Measurements from ENCODE around the gene MMS19.
A peak's percentile ranks its signal among the peaks of the same experiment; 100 is the strongest.
"Not testable (repeated sequence)": the region's sequence is repeated elsewhere in the genome, so short reads cannot be mapped to it uniquely, and the experiment has no call there.

MMS19 gene

DNA sequence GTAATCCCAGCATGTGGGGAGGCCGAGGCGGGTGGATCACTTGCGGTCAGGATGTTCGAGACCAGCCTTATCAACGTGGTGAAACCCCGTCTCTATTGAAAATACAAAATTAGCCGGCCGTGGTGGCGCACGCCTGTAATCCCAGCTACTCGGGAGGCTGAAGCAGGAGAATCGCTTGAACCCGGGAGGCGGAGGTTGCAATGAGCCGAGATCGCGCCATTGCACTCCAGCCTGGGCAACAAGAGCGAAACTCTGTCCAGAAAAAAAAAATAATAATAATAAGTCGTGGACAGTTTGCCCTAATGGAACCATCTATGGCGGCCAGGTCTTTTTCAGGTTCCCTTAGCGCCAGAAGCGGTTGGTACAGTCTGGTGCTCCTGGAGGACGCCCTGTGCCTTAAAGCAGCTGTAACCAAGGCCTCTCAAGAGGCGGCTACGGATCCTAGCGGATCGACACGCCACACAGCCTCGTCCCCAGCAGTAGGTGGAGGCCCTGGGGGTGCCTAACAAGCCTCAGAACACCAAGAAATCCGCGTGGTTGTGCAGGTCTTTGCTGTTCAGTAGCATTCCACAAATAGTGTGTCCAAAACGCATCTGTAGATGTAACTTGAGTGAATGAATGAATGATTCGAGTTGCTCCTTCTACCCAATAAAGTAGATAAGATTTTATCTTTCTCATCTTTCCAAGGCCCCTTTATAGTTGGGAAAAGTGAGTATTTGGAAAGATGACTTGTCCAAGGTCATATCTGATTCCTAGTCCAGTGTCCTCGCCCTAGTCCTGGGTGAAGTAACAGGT, 71.2 kb downstream of the MMS19 start:
- no peak for DNase-seq (ENCODE audit: low spot score)

DNA sequence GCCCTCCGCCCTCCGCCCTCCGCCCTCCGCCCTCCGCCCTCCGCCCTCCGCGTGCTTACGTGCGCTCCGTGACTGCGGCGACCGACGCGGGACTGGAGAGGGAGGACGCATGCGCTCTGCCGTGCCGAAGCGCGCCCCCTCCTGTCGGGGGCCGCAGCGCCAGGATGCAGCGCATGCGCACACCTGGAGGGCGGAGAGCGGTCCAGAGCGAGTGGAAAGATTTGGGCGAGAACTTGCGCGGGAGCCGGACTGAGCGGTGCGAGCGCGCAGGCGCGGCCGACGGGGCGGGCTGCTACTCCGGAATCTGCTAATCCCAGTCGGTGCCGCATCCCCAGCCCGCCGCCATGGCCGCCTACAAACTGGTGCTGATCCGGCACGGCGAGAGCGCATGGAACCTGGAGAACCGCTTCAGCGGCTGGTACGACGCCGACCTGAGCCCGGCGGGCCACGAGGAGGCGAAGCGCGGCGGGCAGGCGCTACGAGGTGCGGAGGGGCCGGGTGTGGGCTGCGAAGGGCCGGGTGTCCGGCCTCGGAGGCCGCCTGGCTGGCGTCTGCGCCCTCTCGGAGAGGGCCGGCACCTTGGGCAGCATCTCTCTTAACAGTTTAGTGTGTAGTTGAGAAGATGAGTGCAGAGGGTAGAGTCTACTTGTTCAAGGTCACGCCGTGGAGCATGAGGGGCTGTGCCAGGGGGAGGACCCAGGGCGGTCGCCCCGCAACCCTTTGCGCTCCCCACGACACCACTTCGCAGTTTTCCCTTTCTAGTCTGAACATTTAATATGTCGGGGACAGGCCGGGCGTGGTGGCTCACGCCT, 72.1 kb downstream of the MMS19 start, which contains the start of gene PGAM1:
Gene PGAM1, plus strand, starts transcription at position 228 of the 812 bp plus-strand sequence. Its CDS starts 117 bp downstream, at position 345.
- peak; percentile 98 for DNase-seq (ENCODE audit: low spot score)

DNA sequence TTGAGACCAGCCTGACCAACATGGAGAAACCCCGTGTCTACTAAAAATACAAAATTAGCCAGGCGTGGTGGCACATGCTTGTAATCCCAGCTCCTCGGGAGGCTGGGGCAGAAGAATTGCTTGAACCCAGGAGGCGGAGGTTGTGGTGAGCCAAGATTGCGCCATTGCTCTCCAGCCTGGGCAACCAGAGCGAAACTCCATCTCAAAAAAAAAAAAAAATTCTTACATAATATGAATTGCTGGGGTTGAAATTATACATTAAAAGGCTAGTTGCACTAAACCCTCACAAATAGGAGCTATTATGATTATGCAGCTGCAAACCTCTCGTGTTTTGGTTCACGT, 74.5 kb downstream of the MMS19 start:
- not testable (repeated sequence) for DNase-seq (ENCODE audit: low spot score)

DNA sequence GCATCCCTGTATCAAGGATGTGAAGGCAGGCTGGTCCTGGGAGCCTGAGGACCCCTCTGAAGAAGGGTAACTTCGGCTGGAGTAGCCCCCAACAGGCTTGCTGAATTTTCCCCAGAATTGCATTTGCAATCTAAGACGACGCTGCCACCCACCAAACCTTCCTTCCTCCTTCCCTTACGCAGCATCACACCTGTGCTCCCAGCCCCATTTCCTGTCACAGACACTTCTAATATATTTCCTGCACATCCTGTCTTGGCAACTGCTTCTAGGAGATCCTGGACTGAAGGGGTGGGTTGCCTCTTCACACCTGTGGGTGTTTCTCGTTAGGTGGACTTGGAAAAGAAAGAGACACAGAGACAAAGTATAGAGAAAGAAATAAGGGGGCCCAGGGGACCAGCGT, 81.7 kb downstream of the MMS19 start:
- no peak for DNase-seq (ENCODE audit: low spot score)

DNA sequence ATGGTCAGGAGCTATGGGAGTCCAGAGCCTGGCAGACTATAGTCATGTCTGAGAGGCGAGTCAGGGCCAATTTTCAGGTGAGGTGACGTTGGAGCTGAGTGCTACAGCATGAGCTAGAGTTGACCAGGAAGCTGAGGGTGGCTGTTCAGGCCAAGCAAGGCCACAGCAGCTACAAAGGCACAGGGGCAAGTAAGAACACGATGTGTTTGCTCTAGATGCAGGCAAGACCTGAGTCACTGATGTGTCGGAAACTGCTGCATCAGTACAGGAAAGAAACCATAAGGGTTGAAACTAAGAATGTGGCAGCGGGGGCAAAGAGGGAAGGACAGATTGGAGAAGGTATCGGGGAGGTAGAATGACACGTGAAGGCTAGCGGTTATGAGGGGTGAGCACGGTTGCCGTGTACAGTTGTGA, 85.3 kb downstream of the MMS19 start:
- peak; percentile 90 for DNase-seq (ENCODE audit: low spot score)

DNA sequence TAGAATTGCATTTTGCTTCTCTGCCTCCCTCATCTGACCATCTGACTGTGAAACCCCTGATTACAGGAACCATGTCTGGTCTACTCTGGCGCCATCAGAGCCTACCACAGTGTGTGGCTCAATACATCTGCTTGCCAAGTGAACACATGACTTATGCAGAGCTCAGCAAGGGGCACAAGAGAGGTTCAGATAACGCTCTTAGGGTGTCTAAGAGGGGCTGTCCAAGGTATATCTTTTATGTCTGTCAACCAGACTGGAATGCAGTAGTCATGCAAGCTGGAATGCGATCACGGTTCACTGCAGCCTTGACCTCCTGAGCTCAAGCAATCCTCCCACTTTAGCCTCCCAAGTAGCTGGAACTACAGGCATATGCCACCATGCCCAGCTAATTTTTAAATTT, 86.8 kb downstream of the MMS19 start:
- DNase-seq (ENCODE audit: low spot score), result no peak

DNA sequence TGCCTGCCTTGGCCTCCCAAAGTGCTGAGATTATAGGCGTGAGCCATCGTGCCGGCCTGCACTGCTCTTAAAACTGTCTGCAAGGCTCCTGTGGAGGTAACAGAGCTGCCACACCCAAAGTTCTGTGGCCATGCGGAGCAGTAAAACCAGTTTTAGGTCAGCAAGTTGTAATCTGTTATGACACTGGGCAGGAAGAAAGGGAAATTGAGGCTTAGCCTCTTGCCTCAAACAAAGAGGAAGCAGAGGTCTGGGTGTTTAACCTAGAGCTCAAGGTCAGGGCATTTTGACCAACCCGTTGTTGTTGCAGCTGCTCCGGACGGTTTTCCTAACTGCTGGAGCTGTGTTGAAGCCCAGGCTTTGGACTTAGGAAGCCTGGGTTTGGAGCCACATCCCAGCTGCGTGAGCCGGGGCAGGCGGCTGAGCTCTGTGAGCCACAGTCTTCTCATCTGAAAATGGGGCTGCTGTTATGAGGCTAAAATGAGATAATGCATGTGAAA, 89.7 kb downstream of the MMS19 start:
- no peak for DNase-seq (ENCODE audit: low spot score)
